H9 (cell line): ENCODE measurements around the gene TRIM37. TPM values are rescaled to one million over a fixed set of nuclear protein-coding genes. Genes with fewer than 3 reads are reported as not detected.

Source experiments
- DNase-seq: peaks from one replicate; pipeline ENCODE4 v3.0.0-alpha.2; 2017
- H2AFZ ChIP-seq: one replicate; pipeline ENCODE4 v1.6.1; 2013; ENCODE audit warnings: mild to moderate bottlenecking, low read length, control low read depth, moderate library complexity
- H2AK5ac ChIP-seq: 2 replicates; pipeline ENCODE4 v1.6.1; 2013; ENCODE audit warnings: low read length, control low read depth, mixed read lengths; ENCODE audit not compliant: insufficient read length
- H2BK120ac ChIP-seq: one replicate; pipeline ENCODE4 v1.6.1; 2013; ENCODE audit warnings: low read depth, mild to moderate bottlenecking, low read length, control low read depth, inconsistent platforms; ENCODE audit not compliant: poor library complexity, severe bottlenecking
- H2BK12ac ChIP-seq: 2 replicates; pipeline ENCODE4 v1.6.1; 2013; ENCODE audit warnings: low read length, control low read depth, mixed read lengths, low read depth; ENCODE audit not compliant: insufficient read length
- H2BK15ac ChIP-seq: 2 replicates; pipeline ENCODE4 v1.6.1; 2013; ENCODE audit warnings: low read depth, low read length, control low read depth
- H2BK20ac ChIP-seq: one replicate; pipeline ENCODE4 v1.6.1; 2013; ENCODE audit warnings: low read depth, mild to moderate bottlenecking, low read length, control low read depth, inconsistent platforms; ENCODE audit not compliant: poor library complexity, severe bottlenecking
- H2BK5ac ChIP-seq: 2 replicates; pipeline ENCODE4 v1.6.1; 2013; ENCODE audit warnings: low read length, control low read depth, mixed read lengths; ENCODE audit not compliant: insufficient read length
- H3K14ac ChIP-seq: 2 replicates; pipeline ENCODE4 v1.6.1; 2013; ENCODE audit warnings: low read length, control low read depth; ENCODE audit not compliant: insufficient read depth
- H3K18ac ChIP-seq: 2 replicates; pipeline ENCODE4 v1.6.1; 2013; ENCODE audit warnings: low read depth, mild to moderate bottlenecking, mixed read lengths, low read length, control low read depth; ENCODE audit not compliant: insufficient read length
- H3K23ac ChIP-seq: 2 replicates; pipeline ENCODE4 v1.6.1; 2013; ENCODE audit warnings: low read length, control low read depth, mixed read lengths, low read depth; ENCODE audit not compliant: insufficient read length
- H3K23me2 ChIP-seq: 2 replicates; pipeline ENCODE4 v1.6.1; 2013; ENCODE audit warnings: low read depth, mild to moderate bottlenecking, mixed read lengths, low read length, control low read depth; ENCODE audit not compliant: insufficient read length, poor library complexity, severe bottlenecking
- H3K27ac ChIP-seq: 2 replicates; pipeline ENCODE4 v1.5.1; 2013; ENCODE audit warnings: low read length, control low read depth, mixed read lengths, low read depth; ENCODE audit not compliant: insufficient read length
- H3K27me3 ChIP-seq: 2 replicates; pipeline ENCODE4 v1.6.1; 2013; ENCODE audit warnings: low read length, control low read depth, inconsistent platforms; ENCODE audit not compliant: insufficient read depth
- H3K4ac ChIP-seq: 2 replicates; pipeline ENCODE4 v1.6.1; 2013; ENCODE audit warnings: low read depth, mild to moderate bottlenecking, control low read depth, inconsistent platforms, low read length, moderate library complexity
- H3K4me1 ChIP-seq: 2 replicates; pipeline ENCODE4 v1.6.1; 2013; ENCODE audit warnings: low read length, control low read depth, inconsistent platforms; ENCODE audit not compliant: insufficient read depth
- H3K4me2 ChIP-seq: 2 replicates; pipeline ENCODE4 v1.6.1; 2013; ENCODE audit warnings: low read length, control low read depth, mixed read lengths; ENCODE audit not compliant: insufficient read length, insufficient read depth
- H3K56ac ChIP-seq: 2 replicates; pipeline ENCODE4 v1.6.1; 2013; ENCODE audit warnings: low read depth, mild to moderate bottlenecking, mixed read lengths, low read length, control low read depth; ENCODE audit not compliant: insufficient read length
- H3K79me1 ChIP-seq: 2 replicates; pipeline ENCODE4 v1.6.1; 2013; ENCODE audit warnings: low read depth, mild to moderate bottlenecking, moderate library complexity, low read length, control low read depth, inconsistent platforms; ENCODE audit not compliant: insufficient read depth, poor library complexity, severe bottlenecking
- H3K79me2 ChIP-seq: 2 replicates; pipeline ENCODE4 v1.6.1; 2013; ENCODE audit warnings: low read length, control low read depth, inconsistent platforms; ENCODE audit not compliant: insufficient read depth
- H3K9ac ChIP-seq: 2 replicates; pipeline ENCODE4 v1.6.1; 2013; ENCODE audit warnings: low read length, control low read depth, mixed read lengths; ENCODE audit not compliant: insufficient read length; ENCODE audit errors: extremely low read depth
- H3K9me3 ChIP-seq: one replicate; pipeline ENCODE4 v1.6.1; 2013; ENCODE audit warnings: low read depth, low read length, inconsistent platforms; ENCODE audit not compliant: control insufficient read depth
- H3T11ph ChIP-seq: one replicate; pipeline ENCODE4 v1.6.1; 2013; ENCODE audit warnings: mild to moderate bottlenecking, low read length, control low read depth, inconsistent platforms
- H4K20me1 ChIP-seq: one replicate; pipeline ENCODE4 v1.6.1; 2013; ENCODE audit not compliant: control insufficient read depth, insufficient read length, insufficient read depth
- H4K5ac ChIP-seq: 2 replicates; pipeline ENCODE4 v1.6.1; 2013; ENCODE audit warnings: low read depth, mild to moderate bottlenecking, mixed read lengths, low read length, control low read depth; ENCODE audit not compliant: insufficient read length
- H4K8ac ChIP-seq: replicated peaks from 2 replicates; pipeline ENCODE4 v1.6.1; 2013; ENCODE audit warnings: low read length, control low read depth, mixed read lengths, low read depth; ENCODE audit not compliant: insufficient read length
- H4K91ac ChIP-seq: 2 replicates; pipeline ENCODE4 v1.6.1; 2013; ENCODE audit warnings: low read depth, mild to moderate bottlenecking, moderate library complexity, mixed read lengths, low read length, control low read depth; ENCODE audit not compliant: insufficient read length
- H3K27ac Mint-ChIP-seq, 3 experiments: 2 replicates in 2 of 3; 3 replicates in 1 of 3; pipeline ENCODE4 v1.8.0; 2020 to 2021; ENCODE audit warnings: mixed read lengths in 3 of 3, mild to moderate bottlenecking in 1 of 3, moderate library complexity in 1 of 3
- H3K27me3 Mint-ChIP-seq: 2 replicates; pipeline ENCODE4 v1.8.0; 2021; ENCODE audit warnings: low read depth, mild to moderate bottlenecking, moderate library complexity, mixed read lengths
- H3K36me3 Mint-ChIP-seq, 3 experiments: 2 replicates in 2 of 3; 3 replicates in 1 of 3; pipeline ENCODE4 v1.8.0; 2020 to 2021; ENCODE audit warnings: low read depth in 3 of 3, mixed read lengths in 3 of 3; ENCODE audit not compliant: insufficient read depth in 1 of 3
- H3K4me1 Mint-ChIP-seq, 2 experiments: 2 replicates each; pipeline ENCODE4 v1.8.0; 2020; ENCODE audit warnings: mixed read lengths in 2 of 2
- H3K4me3 Mint-ChIP-seq, 2 experiments: 2 replicates in 1 of 2; 3 replicates in 1 of 2; pipeline ENCODE4 v1.8.0; 2020 to 2021; ENCODE audit warnings: mild to moderate bottlenecking in 2 of 2, mixed read lengths in 2 of 2, moderate library complexity in 1 of 2
- H3K9me3 Mint-ChIP-seq, 2 experiments: 2 replicates in 1 of 2; 3 replicates in 1 of 2; pipeline ENCODE4 v1.8.0; 2020; ENCODE audit warnings: mild to moderate bottlenecking in 2 of 2, mixed read lengths in 2 of 2, moderate library complexity in 1 of 2
- CTCF ChIP-seq: fragments of 200-600 bp; sonication (generic); conservative IDR thresholded peaks from 3 replicates; pipeline ENCODE4 v1.8.0; 2021; ENCODE audit warnings: antibody characterized with exemption, mild to moderate bottlenecking
- WGBS: extraction: QIAGEN DNeasy Blood & Tissue Kit; methylation state at CpG from one replicate; pipeline ENCODE4 v1.1.7; 2013; ENCODE audit warnings: missing lambda C conversion rate, low lambda C conversion rate, mixed read lengths; ENCODE audit not compliant: insufficient read length; ENCODE audit errors: extremely low coverage; 5-methylcytosine and 5-hydroxymethylcytosine counted together
- total RNA-seq: library from RNA; stranded (reverse); gene quantifications from 2 replicates; pipeline ENCODE4 v1.2.1, GENCODE V29; 2021

Gene TRIM37
- total RNA-seq, 1 experiment from 2014 or later: 52.1 TPM

- H4K91ac ChIP-seq: no peak overlapping the region
- H2BK15ac ChIP-seq: no peak overlapping the region
- Mint-ChIP-seq H3K27me3 (no peaks in the 10 kb centered on the region), H3K4me3 (no peak overlapping the region), H3K4me1 (no peaks in the 10 kb centered on the region), H3K9me3 (no peaks in the 10 kb centered on the region), H3K27ac (no peak overlapping the region), H3K36me3 (peaks cover 4 to 43% (median 41%) of the 10 kb centered on the region in 3 experiments; a peak in 6 of 7 replicates)
- no peaks in the 10 kb centered on the region for H3K4me1 ChIP-seq
- no peaks in the 10 kb centered on the region for H3K9me3 ChIP-seq
- H2BK20ac ChIP-seq: no peak overlapping the region
- no peak for DNase-seq
- H3K23me2 ChIP-seq: no peaks in the 10 kb centered on the region
- no peak overlapping the region for H2AK5ac ChIP-seq
- H2AFZ ChIP-seq: no peak overlapping the region
- H3K79me2 ChIP-seq: no peaks in the 10 kb centered on the region; the same call in 1 of the 2 replicates
- H4K5ac ChIP-seq: no peak overlapping the region
- H3K27me3 ChIP-seq: no peaks in the 10 kb centered on the region
- no peak overlapping the region for H3K27ac ChIP-seq
- no peak overlapping the region for H2BK12ac ChIP-seq
- H3K4me2 ChIP-seq: no peak overlapping the region
- no peak overlapping the region for H3K23ac ChIP-seq
- H3K9ac ChIP-seq: no peak overlapping the region
- no peak for TF ChIP-seq CTCF
- H3K79me1 ChIP-seq: no peaks in the 10 kb centered on the region
- no peak overlapping the region for H3K14ac ChIP-seq
- H4K8ac ChIP-seq: no peak overlapping the region
- no peaks in the 10 kb centered on the region for H4K20me1 ChIP-seq
- H3K4ac ChIP-seq: no peak overlapping the region
- no peak overlapping the region for H3T11ph ChIP-seq
- H3K56ac ChIP-seq: no peak overlapping the region
- H2BK120ac ChIP-seq: no peak overlapping the region
- H3K18ac ChIP-seq: no peak overlapping the region
- no peak overlapping the region for H2BK5ac ChIP-seq
- no CpG with 5 or more reads among the region's 2 CpGs for WGBS
Observed at GRCh38 chr17:59011975-59012374, 94.7 kb downstream of the TRIM37 start.
